NCI-H446 (cell line): ENCODE data around the gene TUBB.
A peak's percentile ranks its signal among the peaks of the same experiment; 100 is the strongest.
"Not testable (repeated sequence)": the region's sequence is repeated elsewhere in the genome, so short reads cannot be mapped to it uniquely, and the experiment has no call there.

Experiments used
- DNase-seq, 2 experiments: peaks; one replicate each; lab custom pipeline; 2025; lab: John Stamatoyannopoulos, UW

TUBB gene

GRCh38 chr6:30761791-30762429, 41.8 kb downstream of the TUBB start:
- DNase-seq, result no peak

- DNase-seq, result no peak
Measured at GRCh38 chr6:30763155-30763617, 43.0 kb downstream of the TUBB start.

GRCh38 chr6:30763618-30764489, 43.7 kb downstream of the TUBB start:
- no peak for DNase-seq

GRCh38 chr6:30764490-30765043, 44.4 kb downstream of the TUBB start:
- not testable (repeated sequence) for DNase-seq

DNA sequence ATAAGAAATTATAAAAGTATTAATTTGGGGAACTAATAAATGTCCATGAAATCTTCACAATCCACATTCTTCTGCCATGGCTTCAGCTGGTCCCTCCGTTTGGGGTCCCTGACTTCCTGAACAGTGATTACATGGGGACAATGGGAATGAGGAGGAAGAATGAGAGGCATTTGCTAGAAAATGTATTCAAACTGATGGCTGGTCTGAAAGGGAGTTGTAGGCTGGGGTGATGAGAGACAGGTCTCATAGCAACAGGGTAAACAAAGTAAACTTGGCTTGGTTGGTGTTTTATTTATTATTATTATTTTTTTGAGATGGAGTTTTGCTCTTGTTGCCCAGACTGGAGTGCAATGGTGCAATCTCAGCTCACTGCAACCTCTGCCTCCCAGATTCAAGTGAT, 45.3 kb downstream of the TUBB start:
- DNase-seq, result not testable (repeated sequence)

GRCh38 chr6:30766461-30767157, 46.5 kb downstream of the TUBB start:
- no peak for DNase-seq

- DNase-seq, result no peak
Measured at GRCh38 chr6:30767158-30767943, 47.2 kb downstream of the TUBB start.

- no peak for DNase-seq
Measured at GRCh38 chr6:30767944-30768301, 47.8 kb downstream of the TUBB start.

- no peak for DNase-seq
Measured at GRCh38 chr6:30768634-30769087, 48.5 kb downstream of the TUBB start.

DNA sequence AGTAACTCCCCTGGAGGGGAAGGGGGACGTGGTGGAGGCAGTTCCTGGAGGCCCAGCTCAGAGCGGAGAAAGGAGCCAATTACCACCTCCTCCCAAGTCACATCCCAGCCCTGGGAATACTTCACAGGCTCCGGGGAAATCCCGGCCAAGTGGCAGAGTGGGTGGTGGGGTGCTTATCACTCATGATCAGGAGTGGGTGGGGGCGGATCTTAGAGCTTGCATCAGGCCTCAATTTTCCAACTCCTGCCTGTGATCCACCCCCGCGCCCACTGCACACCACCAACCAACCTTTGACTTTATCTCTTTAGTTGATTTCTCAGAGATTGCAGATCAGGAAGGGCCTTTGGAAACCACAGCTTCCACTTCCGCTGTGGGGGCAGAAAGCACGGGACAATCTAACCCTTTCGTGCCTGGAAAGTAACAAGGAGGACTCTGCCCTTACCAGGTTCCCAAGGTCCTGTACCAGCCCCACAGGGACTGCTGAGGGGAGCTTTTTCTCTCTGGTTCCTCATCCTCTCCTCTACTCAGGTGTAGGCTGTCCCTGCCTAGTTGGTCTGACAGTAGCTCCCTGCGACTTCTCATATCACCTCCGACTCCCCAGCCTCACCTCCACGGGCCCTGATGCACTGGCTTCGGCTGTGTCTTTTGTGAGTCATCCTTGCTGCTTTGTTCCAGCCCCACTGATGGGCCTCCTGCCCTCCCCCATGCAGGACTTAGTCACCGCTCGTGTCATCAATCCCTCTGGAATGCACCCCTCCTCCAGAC, 49.1 kb downstream of the TUBB start:
- peak in 1 of 2 experiments; percentile 22 for DNase-seq

DNA sequence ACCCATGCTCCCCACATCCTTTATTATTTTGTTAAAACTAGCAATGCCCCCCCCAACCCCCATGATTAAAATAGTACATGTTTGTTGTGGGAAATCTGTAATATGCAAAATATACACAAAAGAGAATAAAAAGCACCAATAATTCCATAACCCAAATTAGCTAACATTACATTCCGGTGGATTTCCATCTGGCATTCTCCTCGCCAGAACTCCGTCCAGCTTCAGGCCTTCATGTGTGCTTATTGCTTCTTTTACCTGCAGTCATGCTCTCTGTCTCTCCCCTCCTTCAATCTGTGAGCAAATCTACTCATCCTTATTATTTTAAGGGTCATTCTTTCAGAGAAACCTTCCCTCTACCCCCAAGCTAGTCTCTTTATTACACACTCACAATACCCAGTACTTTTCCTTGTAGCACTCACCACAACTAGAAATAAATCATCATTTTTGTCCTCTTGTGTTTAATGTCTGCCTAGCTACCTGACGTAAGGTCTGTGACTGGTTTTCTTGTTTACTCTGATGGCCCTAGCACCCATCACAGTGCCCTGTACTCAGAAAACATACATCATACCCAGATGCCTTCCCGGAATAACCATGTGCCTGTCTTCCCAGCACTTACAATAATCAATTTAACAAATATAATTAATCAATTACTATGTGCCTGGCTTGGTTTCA, 49.8 kb downstream of the TUBB start:
- DNase-seq, result no peak

GRCh38 chr6:30770592-30770991, 50.4 kb downstream of the TUBB start:
- no peak for DNase-seq

- DNase-seq, result no peak
Measured at GRCh38 chr6:30774701-30775100, 54.5 kb downstream of the TUBB start.
